GM18868 (cell line): ENCODE measurements around the gene ARL13A.
"Not testable (repeated sequence)": the region's sequence is repeated elsewhere in the genome, so short reads cannot be mapped to it uniquely, and the experiment has no call there.

Source experiments
- ATAC-seq: cut with Tn5 transposase; IDR thresholded peaks from one replicate; pipeline ENCODE4 v1.9.1; 2021; ENCODE audit warnings: mild to moderate bottlenecking, moderate library complexity; ENCODE audit not compliant: unreplicated experiment

ARL13A gene

GRCh38 chrX:100984818-100985217 lies 15.3 kb downstream of the ARL13A start:
- ATAC-seq, result no peak

GRCh38 chrX:100990139-100990538 lies 20.6 kb downstream of the ARL13A start:
- no peak for ATAC-seq

GRCh38 chrX:100994352-100995281 lies 25.1 kb downstream of the ARL13A start:
- ATAC-seq, result peak; percentile 95

- ATAC-seq, result no peak
Measured at GRCh38 chrX:100995469-100995868, 26.0 kb downstream of the ARL13A start.

GRCh38 chrX:100999451-100999850 lies 29.9 kb downstream of the ARL13A start:
- ATAC-seq, result no peak

- no peak for ATAC-seq
Measured at GRCh38 chrX:101009090-101009489, 39.6 kb downstream of the ARL13A start.

GRCh38 chrX:101012031-101012430 lies 42.5 kb downstream of the ARL13A start:
- not testable (repeated sequence) for ATAC-seq

GRCh38 chrX:101022020-101022419 lies 52.5 kb downstream of the ARL13A start:
- no peak for ATAC-seq

GRCh38 chrX:101025126-101025525 lies 55.6 kb downstream of the ARL13A start:
- no peak for ATAC-seq

GRCh38 chrX:101028562-101028961 lies 59.1 kb downstream of the ARL13A start:
- ATAC-seq, result no peak

- no peak for ATAC-seq
Measured at GRCh38 chrX:101029665-101030064, 60.2 kb downstream of the ARL13A start.

- no peak for ATAC-seq
Measured at GRCh38 chrX:101037231-101037630, 67.7 kb downstream of the ARL13A start.

- ATAC-seq, result peak; percentile 67
Measured at GRCh38 chrX:101040197-101040596, 70.7 kb downstream of the ARL13A start.
